Caki2 (cell line): ENCODE results near the gene ZNF581. TPM values are rescaled to one million over a fixed set of nuclear protein-coding genes. Genes with fewer than 3 reads are reported as not detected.

Experiments
- DNase-seq: peaks from one replicate; pipeline ENCODE4 v3.0.0-alpha.2; 2015; ENCODE audit warnings: low read depth
- in situ Hi-C: cut with HindIII; loops from 2 replicates; pipeline ENCODE4 v1.10.0; 2016; ENCODE audit warnings: low sequenced_read_pairs, low pct_unique_long_range_greater_than_20kb, mixed read lengths
- total RNA-seq: library from RNA; depleted of rRNA; stranded (reverse); fragments of >200 nt; shearing (Covaris generic); gene quantifications from 2 replicates; pipeline ENCODE4 v1.2.3, GENCODE V29; 2014; ENCODE audit warnings: low replicate concordance; rRNA removed

Gene ZNF581, protein sequence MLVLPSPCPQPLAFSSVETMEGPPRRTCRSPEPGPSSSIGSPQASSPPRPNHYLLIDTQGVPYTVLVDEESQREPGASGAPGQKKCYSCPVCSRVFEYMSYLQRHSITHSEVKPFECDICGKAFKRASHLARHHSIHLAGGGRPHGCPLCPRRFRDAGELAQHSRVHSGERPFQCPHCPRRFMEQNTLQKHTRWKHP
- 10.8 and 23.3 TPM in 2 replicates for total RNA-seq

DNA sequence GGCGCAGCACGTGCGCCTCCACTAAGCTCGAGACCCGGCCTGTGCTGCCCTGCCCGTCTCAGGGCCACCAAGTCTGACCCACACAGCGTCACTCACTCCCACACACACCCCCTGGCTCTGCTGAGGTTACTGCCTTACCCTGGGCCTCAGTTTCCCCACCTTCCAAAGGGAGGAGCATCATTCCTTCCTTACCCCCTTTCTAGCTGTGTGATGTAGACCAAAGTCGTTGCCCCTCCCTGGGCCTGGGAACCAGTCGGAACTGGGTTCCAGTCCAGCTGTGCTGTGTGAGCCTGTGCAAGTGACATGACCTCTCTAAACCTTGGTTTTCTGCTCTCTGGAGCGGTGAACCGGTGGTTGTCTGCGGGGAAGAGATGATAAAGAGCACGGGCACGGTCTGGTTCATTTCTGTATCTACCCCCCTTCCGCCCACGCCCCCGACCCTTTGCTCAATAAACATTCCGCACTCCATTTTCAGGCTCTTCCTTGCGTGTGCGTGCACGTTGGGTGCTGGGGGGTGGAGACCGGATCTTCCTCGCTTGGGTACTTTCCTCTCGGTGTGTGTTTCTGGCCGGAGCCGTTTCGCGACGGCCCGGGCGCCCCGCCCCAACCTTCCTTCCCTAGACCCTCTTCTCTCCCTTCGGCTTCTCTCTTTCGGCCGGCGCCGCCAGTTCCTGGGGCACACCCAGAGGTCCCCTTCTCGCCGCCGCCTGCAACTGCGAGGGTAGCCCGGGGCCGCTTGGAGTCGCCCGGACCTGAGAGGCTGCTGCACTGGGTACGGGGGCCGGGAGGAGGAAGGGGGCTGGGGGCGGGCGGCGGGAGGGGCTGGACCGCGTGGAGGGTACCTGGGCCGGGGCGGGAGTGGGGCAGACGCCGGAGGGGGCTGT is at the start of gene ZNF581:
Gene ZNF581 (plus strand): TSS at position 647 of the 884 bp plus-strand sequence. CDS start 923 bp downstream, outside the sequence.
- in situ Hi-C loops = no loop called here
- DNase-seq = peak; percentile 95

DNA sequence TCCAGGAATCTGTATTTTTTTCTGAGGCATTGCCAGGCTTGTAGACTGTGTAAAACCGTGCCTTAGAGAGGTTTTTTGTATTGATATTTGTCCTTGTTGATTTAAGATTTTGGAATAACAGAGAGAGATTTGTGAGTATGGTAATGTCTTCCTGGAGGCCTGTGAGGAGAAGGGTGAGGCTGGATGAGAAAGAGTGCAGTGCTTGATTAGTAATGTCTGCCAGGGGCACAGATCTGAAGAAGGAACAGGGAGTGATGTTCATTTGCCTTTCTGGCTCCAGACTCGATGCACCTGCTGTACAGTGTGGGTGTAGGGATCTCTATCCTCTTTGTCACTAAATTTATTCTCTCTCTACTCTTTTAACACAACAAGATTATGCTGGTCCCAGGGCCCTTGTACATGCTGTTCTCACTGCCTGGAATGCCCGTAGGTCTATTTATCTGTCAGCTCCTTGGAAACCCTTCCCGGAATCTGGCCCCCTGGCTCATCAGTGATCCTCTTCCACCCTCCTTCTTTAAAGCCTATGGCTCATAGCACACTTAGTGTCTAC is 48.4 kb upstream of the ZNF581 start:
- in situ Hi-C loops = no loop called here
- no peak for DNase-seq

DNA sequence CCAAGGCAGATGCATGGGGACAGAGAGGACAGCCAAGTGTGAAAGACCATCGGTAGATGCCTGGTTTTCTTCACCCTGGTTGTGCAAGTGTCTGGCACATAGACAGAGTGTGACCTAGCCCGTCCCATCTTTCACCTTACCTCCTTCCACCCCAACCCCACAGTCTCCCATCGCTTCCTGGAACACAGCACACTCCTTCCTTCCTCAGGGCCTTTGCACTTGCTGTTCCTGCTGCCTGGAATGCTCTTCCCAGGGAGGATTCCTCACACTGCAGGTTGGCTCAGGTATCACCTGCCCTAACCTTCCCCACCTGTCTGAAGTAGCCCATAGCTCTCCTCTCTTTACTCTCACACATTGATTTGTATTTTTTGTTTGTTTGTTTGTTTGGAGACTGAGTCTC is 47.1 kb upstream of the ZNF581 start:
- no peak for DNase-seq
- in situ Hi-C loops = no loop called here

DNA sequence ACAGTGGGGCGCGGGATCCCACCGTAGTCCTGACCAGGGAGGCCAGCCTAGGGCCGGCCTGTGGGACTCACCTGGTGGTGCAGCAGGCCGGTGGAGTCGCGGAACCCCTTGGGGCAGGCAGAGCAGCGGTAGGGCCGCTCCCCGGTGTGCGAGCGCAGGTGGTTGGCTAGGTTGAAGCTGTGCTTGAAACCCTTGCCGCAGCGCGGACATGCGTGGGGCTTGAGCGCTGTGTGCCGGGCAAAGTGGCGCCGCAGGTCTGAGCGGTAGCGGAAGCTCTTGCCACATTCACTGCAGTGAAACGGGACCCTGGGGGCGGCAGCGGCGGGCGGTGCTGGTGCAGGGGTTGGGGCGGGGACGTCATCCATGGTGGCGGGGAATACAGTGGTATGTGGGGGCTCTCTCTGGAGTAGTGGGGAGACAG is 45.9 kb upstream of the ZNF581 start:
- in situ Hi-C loops = no loop called here
- DNase-seq = no peak

DNA sequence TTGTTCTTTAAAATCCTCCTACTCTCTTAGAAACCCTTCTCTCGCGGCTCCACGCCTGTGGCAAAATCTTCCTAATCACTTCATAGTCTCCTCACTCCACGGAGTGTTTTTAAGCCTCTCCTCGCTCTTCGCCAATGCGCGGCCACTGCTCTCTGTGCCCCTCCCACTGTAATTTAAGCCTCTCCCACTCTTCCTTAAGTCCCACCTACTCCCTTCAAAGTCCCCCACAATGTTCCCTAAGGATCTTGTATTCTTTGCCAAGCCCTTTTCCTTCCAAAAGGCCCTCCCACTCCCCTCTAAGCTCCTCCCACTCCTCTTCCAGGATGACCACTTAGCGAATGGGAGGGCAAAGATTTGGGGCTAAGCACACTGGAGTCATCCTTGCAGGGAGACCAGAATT is 45.4 kb upstream of the ZNF581 start:
- in situ Hi-C loops = no loop called here

DNA sequence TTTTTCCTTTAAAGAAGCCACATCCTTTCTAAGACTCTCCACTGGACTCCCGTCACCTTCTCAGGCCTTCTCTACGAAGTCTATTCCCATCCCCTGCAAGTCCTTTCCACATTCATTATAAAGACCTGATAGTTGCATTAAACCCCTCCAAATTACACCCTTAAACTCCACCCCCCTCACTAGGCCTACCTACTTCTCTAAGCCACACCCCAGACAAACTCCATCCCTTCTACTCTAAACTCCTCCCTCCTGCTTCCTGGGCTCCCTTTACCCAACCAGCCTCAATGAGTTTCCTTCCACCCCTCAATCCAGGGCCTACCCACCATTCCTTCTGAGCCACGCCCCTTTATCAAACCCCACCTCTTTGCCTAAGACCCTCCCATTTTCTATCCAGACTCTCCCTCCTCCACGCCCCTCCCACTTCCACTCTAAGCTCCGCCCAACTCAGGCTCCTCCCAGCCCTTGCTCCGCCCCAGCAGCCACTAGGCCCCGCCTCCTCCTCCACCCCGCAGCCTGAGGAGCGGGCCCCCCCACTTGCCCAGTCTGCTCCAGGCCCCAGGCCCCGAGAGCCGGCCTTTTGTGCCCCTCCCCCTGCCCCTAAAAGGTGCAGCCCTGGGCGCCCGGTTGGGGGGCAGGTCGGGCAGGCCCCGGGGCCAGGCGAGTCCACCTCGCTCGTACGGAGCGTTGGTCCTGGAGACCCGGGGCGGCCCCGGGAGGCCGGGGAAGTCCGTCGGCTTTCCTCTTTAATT is 44.6 kb upstream of the ZNF581 start:
- in situ Hi-C loops = no loop called here
- DNase-seq = peak; percentile 99

More for the DNA sequence above, 45.4 kb upstream of the ZNF581 start:
- no peak for DNase-seq

DNA sequence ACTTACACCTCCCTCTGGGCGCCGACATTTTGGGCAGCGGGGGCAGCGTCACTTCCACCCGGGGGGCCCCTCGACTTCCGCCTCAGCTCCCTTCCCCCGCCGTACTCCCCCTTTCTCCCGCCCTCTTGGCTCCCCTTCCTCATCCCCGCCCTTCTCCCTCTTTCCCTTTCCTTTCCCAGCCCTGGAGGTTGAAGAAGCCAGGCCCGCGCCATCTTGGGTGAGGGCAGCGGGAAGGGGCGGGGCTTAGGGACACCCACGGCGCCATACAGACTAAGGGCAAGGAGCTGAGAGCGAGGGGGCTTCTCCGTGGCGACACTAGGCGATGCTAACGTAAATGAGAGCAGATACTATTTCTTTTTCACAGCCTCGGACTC is 44.0 kb upstream of the ZNF581 start, which contains the start of gene FIZ1:
Gene FIZ1 (minus strand): TSS at position 50 of the 374 bp plus-strand sequence. CDS start 1,652 bp downstream, outside the sequence.
- in situ Hi-C loops = no loop called here
- peak; percentile 100 for DNase-seq

DNA sequence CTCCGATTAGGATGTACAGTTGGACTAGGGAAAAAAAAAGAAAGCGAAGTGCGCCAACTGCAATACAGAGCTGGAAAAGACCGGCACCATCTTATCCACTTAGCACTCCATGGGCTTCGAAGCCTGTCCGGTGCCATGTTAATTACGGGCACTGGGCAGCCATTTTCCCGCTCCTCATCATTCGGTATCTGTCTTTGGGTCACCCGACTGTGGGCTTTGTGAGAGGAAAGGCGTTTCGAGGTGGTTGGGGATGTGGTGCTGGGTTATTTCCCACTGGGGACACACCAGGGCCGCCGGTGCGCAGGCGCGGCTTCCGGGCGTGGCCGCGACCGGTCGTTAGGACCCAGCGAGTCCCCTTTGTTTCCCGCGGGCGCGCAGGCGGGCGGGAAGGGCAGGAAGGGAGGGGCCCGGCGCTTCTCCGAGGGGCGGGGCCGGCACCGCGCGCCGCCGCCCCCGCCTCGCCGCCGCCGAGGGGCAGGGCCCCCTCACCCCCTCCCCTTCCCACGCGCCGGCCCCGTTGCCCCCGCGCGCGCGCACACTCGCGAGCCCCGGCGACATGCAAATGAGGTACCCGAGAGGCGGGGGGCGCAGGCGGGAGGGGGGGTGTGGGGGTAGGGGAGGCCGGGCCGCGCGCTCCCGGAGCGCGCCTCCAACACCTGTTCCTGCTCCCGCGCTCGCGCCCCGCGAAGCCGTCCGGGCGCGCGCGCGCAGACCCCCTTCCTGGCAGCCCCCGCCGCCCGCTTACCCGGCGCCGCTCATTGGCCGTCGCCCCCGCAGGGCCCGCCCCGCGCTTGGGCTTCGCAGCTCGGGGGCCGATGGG is 43.4 kb upstream of the ZNF581 start, which contains the start of gene ZNF524:
Gene ZNF524 (plus strand): TSS at position 447 of the 820 bp plus-strand sequence. CDS start 1,825 bp downstream, outside the sequence.
- in situ Hi-C loops = no loop called here
- no peak for DNase-seq

DNA sequence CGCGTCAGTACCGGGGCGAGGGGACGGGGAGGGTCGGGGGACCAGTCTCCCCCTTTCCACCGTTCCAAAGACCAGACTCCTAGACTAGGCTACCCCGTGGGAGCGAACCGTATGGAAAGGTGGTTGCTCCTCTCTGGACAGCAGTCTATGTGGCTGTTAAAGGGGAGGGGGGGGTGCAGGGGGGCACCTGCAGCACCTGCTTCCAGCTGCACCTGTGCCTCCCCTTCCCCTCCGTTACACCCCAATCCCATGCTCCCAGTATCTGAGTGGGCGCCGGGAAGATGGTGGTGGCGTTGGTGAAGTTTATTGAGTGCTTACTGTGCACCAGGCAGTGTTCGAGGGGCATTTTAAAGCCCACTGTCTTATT is 42.8 kb upstream of the ZNF581 start:
- in situ Hi-C loops = no loop called here
- DNase-seq = no peak

DNA sequence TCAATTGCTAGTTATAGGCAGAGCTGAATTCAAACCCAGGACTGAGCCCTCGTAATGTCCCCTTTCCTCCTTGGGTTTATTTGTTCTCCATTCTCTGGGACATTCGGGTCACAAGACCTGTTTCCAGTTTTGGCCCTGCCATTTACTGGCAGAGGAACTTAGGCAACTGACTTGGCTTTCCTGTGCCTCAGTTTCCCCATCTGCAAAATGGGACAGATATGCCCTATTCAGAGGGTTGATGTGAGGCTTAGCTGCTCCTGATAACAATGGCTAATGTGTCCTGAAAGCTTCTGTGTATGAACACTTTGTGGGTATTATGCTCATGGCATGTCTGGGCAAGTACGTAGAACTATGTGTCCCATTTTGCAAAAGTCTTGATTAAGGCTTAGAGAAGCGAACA is 42.4 kb upstream of the ZNF581 start:
- DNase-seq = no peak
- in situ Hi-C loops = no loop called here

DNA sequence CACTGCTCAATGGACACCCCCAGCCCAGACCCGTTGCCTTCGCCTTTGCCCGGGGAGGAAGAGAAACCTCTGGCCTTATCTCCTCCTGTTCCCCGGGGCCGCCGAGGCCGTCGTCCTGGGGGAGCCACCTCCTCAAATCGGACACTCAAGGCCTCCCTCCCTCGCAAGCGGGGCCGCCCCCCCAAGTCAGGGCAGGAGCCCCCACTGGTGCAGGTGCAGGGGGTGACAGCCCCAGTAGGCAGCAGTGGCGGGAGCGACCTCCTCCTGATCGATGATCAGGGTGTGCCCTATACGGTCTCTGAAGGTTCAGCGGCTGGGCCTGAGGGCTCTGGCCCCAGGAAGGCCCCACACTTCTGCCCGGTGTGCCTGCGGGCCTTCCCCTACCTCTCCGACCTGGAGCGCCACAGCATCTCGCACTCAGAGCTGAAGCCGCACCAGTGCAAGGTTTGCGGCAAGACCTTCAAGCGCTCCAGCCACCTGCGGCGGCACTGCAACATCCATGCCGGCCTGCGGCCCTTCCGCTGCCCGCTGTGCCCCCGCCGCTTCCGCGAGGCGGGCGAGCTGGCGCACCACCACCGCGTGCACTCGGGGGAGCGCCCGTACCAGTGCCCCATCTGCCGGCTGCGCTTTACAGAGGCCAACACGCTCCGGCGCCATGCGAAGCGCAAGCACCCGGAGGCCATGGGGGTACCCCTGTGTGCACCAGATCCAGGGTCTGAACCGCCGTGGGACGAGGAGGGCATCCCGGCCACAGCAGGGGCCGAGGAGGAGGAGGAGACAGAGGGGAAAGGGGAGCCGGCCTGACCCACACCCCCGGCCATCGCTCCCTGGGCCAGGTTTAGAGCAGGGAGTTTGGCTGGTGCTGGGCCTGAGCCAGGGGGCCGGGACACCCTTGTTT is 41.1 kb upstream of the ZNF581 start:
- in situ Hi-C loops = no loop called here
- DNase-seq = no peak

DNA sequence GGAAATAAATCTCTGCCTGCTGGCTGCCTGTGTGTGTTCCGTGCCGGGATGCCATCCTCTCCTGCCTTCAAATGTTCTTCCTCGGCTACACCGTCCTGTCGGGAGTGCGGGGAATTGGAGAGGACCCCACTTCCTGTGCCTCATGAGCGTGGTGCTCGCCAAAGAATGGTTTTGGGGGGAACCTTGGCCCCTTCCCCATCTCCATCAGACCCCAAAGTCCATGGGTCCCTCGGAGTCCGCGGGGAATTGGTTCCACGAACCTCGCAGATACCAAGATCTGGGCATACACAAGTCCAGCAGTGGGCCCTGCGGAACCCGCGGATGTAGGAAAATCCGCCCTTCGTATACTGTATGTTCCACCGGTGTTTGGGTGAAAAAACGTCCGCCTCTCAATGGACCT is 40.3 kb upstream of the ZNF581 start:
- in situ Hi-C loops = no loop called here
- no peak for DNase-seq

DNA sequence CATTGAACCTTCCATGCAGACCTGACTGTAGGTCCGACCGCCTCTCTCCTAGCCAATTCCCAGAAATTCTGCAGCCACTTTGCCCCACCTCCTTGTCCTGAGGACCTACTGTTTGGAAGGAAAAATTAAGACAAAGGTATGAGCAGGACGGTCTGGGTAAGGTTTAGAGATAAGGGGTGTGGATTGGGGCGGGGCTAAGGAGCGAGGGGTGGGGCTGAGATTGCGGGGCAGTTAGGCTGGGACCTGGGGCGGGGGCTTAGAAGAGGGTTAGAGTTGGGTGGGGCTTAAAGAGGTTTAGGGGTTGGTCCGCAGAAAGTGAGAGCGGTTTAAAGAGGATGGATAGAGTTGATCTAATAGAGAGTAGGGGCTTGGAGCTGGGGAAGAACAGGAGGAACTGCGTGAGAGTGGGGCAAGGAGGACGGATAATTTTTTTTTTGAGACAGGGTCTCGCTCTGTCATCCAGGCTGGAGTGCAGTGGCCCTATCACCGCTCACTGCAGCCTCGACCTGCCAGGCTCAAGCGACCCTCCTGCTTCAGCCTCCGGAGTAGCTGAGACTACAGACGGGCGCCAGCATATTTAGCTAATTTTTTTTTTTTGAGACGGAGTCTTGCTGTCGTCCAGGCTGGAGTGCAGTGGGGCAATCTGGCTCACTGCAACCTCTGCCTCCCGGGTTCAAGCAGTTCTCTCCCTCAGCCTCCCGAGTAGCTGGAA is 39.7 kb upstream of the ZNF581 start:
- in situ Hi-C loops = no loop called here
- no peak for DNase-seq

DNA sequence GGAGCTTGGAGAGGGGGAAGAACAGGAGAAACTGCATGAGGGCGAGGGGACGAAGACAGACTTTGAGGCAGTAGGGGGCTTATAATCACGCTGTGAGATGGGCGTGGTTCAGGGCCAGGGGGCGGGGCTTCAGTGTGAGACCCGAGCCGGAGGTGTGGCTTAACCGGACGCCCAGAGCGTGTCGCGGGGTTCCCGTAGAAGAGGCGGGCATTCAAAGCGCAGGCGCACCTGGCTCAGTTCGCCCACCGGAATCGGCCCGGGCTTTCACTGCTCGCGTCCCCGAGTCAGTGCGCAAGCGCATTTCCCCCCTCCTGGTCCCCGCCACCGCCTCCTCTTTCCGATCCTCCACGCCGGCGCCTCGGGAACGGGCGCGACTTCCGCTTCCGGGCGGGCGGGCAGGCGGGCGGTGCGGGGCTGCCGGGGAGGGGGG is 38.2 kb upstream of the ZNF581 start:
- peak; percentile 99 for DNase-seq
- in situ Hi-C loops = no loop called here

DNA sequence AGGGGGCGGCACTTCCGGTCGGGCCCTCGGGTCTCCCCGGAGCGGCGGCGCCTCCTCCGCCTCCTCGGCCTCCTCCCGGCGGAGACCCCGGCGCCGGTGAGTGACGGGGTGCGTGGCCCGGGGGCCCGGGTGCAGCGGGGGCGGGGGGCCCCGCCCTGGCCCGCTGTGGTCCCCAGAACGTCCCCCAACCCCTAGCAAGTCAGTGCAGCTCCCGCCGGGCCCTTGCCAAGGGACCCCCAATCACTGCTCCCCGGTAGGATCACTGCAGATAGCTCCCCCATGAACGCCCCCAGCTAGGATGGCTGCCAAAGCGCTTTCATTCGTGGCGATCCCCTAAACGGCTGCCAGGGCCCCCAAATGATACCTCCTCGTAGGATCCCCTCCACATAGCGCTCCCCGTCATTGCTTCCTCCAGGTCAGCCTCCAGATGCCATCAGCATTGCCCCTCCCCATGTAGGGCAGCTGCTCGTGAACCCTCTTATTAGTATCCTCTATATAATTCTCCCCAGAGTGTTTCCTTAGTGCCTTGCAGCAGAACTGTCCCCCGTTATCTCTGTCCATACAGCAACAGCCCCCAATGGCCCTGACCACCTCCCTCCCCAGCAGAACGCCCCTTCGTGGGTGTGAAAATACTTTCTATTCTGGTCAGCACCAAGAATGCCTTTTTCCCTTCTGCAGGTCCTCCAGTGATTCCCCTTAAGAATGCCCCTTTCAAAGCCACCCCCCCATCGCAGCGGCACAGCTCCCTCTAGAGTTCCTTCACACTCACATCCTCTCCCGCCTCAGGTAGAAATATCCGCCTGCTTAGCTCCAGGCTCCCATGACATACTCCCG is 37.6 kb upstream of the ZNF581 start, which contains the start of gene ZNF865:
Gene ZNF865 (plus strand): TSS at position 11 of the 834 bp plus-strand sequence. CDS start 7,972 bp downstream, outside the sequence.
- peak; percentile 85 for DNase-seq
- in situ Hi-C loops = no loop called here
